ENCODE results near the gene SMG7. TPM values are rescaled to one million over a fixed set of nuclear protein-coding genes. Genes with fewer than 3 reads are reported as not detected.
"Not testable (repeated sequence)": the region's sequence is repeated elsewhere in the genome, so short reads cannot be mapped to it uniquely, and the experiment has no call there.

SMG7 gene, protein sequence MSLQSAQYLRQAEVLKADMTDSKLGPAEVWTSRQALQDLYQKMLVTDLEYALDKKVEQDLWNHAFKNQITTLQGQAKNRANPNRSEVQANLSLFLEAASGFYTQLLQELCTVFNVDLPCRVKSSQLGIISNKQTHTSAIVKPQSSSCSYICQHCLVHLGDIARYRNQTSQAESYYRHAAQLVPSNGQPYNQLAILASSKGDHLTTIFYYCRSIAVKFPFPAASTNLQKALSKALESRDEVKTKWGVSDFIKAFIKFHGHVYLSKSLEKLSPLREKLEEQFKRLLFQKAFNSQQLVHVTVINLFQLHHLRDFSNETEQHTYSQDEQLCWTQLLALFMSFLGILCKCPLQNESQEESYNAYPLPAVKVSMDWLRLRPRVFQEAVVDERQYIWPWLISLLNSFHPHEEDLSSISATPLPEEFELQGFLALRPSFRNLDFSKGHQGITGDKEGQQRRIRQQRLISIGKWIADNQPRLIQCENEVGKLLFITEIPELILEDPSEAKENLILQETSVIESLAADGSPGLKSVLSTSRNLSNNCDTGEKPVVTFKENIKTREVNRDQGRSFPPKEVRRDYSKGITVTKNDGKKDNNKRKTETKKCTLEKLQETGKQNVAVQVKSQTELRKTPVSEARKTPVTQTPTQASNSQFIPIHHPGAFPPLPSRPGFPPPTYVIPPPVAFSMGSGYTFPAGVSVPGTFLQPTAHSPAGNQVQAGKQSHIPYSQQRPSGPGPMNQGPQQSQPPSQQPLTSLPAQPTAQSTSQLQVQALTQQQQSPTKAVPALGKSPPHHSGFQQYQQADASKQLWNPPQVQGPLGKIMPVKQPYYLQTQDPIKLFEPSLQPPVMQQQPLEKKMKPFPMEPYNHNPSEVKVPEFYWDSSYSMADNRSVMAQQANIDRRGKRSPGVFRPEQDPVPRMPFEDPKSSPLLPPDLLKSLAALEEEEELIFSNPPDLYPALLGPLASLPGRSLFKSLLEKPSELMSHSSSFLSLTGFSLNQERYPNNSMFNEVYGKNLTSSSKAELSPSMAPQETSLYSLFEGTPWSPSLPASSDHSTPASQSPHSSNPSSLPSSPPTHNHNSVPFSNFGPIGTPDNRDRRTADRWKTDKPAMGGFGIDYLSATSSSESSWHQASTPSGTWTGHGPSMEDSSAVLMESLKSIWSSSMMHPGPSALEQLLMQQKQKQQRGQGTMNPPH
- total RNA-seq (ENCODE audit: low replicate concordance), result 63.4 and 69.6 TPM in 2 replicates
- long read RNA-seq, partial matches to known transcripts, result 20 of 26 reads
- long read RNA-seq, other reads (novel, unspliced or antisense), result 6 of 26 reads

DNA sequence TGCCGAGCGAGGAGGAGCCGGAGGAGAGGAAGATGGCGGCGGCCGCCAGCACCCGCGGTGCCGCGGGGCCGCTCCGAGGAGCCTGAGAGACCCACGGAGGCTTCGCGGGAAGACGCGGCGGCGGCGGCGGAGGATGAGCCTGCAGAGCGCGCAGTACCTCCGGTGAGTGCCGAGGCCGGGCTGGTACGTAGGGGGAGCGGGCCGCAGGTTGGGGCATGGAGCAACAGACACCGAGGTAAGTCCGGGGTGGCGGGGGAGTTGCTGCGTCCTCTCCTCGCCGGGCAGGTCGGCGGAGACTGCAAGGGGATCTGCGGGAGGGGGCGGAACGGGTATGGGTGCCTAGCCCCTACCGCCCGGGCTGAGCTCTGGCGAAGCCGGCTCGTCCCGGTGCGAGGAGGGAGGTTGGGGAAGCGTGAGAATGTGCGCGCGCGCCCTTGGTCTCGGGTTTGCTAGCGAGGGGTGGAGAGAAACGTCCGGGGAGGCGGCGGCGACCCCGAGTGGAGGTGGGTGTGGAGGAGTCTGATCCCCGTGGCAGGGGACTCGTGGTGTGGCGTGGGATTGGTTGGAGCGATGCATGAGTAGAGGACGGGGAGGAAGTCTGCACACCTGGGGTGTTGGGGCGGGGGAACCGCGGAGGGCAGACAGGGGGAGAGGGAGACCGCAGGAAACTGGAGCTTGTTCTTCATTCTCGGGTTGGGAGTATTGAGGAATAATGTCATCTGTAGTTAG is at the start of gene SMG7:
Gene SMG7, plus strand, starts transcription at position 12 of the 729 bp plus-strand sequence. Its CDS starts 122 bp downstream, at position 134.
- peak within 1 kb of the TSS; percentile 95 for H3K4me3 Mint-ChIP-seq
- H3K27ac Mint-ChIP-seq, result peak within 1 kb of the TSS; percentile 100
- H3K9me3 Mint-ChIP-seq, result no peaks in the 10 kb centered on the region
- no peaks in the 10 kb centered on the region for H3K36me3 Mint-ChIP-seq
- H3K4me1 Mint-ChIP-seq (ENCODE audit: unreplicated experiment), result peaks cover 25% of the 10 kb centered on the region
- no peak for DNase-seq (ENCODE audit: extremely low spot score, unreplicated experiment)
- H3K27me3 Mint-ChIP-seq, result peaks cover 1% of the 10 kb centered on the region
- TF ChIP-seq, protein P1, sequence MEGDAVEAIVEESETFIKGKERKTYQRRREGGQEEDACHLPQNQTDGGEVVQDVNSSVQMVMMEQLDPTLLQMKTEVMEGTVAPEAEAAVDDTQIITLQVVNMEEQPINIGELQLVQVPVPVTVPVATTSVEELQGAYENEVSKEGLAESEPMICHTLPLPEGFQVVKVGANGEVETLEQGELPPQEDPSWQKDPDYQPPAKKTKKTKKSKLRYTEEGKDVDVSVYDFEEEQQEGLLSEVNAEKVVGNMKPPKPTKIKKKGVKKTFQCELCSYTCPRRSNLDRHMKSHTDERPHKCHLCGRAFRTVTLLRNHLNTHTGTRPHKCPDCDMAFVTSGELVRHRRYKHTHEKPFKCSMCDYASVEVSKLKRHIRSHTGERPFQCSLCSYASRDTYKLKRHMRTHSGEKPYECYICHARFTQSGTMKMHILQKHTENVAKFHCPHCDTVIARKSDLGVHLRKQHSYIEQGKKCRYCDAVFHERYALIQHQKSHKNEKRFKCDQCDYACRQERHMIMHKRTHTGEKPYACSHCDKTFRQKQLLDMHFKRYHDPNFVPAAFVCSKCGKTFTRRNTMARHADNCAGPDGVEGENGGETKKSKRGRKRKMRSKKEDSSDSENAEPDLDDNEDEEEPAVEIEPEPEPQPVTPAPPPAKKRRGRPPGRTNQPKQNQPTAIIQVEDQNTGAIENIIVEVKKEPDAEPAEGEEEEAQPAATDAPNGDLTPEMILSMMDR (conservative IDR thresholded peaks at IDR 0.05), result no peak

DNA sequence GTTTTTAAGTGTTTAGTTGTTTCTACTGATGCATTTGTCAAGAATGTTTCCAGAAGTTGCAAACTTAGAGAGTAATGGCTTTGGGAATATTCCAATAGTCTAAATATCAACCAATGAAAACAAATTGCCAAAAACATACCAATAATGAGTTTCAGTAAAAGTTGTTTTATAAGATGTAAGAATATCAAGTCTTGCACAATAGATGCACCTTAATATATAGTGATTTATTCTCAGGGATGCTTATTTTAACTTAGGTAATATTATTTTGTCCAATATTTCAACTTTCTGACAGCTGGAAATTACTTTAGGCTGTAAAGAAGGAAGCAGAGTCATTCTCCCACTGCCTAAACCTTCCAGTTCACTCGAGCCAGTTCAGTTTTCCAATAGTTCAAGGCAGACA is 48.8 kb upstream of the SMG7 start:
- peaks cover 3% of the 10 kb centered on the region for H3K4me1 Mint-ChIP-seq (ENCODE audit: unreplicated experiment)
- H3K4me3 Mint-ChIP-seq, result no peak overlapping the region
- H3K27ac Mint-ChIP-seq, result no peak overlapping the region
- no peaks in the 10 kb centered on the region for H3K36me3 Mint-ChIP-seq
- no peaks in the 10 kb centered on the region for H3K9me3 Mint-ChIP-seq
- DNase-seq (ENCODE audit: extremely low spot score, unreplicated experiment), result no peak
- peaks cover 29% of the 10 kb centered on the region for H3K27me3 Mint-ChIP-seq
- TF ChIP-seq, protein P1 (conservative IDR thresholded peaks at IDR 0.05), result no peak

DNA sequence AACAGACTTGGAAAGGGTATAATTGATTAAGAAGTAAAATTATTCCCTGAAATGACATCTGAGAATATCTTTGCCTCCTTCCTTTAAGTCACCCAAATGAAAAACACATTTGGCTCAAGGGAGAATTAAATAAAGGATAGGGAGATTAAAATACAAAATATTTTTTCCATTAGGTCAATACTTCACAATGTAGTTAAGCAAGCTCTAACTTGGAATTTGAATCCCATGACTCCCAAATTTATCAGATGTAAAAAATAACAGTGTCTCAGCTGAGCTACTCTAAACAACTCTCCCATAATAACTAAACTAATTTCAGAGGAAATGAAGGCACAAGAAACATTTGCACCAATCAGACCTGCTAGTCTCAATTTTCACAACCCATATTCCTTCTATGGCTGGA is 47.6 kb upstream of the SMG7 start:
- H3K27me3 Mint-ChIP-seq, result peaks cover 18% of the 10 kb centered on the region
- no peak overlapping the region for H3K4me3 Mint-ChIP-seq
- DNase-seq (ENCODE audit: extremely low spot score, unreplicated experiment), result no peak
- no peaks in the 10 kb centered on the region for H3K4me1 Mint-ChIP-seq (ENCODE audit: unreplicated experiment)
- no peaks in the 10 kb centered on the region for H3K9me3 Mint-ChIP-seq
- H3K27ac Mint-ChIP-seq, result no peak overlapping the region
- TF ChIP-seq, protein P1 (conservative IDR thresholded peaks at IDR 0.05), result no peak
- H3K36me3 Mint-ChIP-seq, result no peaks in the 10 kb centered on the region

DNA sequence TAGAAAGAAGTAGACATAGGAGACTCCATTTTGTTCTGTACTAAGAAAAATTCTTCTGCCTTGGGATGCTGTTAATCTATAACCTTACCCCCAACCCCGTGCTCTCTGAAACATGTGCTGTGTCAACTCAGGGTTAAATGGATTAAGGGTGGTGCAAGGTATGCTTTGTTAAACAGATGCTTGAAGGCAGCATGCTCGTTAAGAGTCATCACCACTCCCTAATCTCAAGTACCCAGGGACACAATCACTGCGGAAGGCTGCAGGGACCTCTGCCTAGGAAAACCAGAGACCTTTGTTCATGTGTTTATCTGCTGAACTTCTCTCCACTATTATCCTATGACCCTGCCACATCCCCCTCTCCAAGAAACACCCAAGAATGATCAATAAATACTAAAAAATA is 44.7 kb upstream of the SMG7 start:
- H3K36me3 Mint-ChIP-seq; H3K27ac Mint-ChIP-seq; H3K27me3 Mint-ChIP-seq; DNase-seq (ENCODE audit: extremely low spot score, unreplicated experiment); H3K4me1 Mint-ChIP-seq (ENCODE audit: unreplicated experiment); H3K9me3 Mint-ChIP-seq; H3K4me3 Mint-ChIP-seq: not testable (repeated sequence)

DNA sequence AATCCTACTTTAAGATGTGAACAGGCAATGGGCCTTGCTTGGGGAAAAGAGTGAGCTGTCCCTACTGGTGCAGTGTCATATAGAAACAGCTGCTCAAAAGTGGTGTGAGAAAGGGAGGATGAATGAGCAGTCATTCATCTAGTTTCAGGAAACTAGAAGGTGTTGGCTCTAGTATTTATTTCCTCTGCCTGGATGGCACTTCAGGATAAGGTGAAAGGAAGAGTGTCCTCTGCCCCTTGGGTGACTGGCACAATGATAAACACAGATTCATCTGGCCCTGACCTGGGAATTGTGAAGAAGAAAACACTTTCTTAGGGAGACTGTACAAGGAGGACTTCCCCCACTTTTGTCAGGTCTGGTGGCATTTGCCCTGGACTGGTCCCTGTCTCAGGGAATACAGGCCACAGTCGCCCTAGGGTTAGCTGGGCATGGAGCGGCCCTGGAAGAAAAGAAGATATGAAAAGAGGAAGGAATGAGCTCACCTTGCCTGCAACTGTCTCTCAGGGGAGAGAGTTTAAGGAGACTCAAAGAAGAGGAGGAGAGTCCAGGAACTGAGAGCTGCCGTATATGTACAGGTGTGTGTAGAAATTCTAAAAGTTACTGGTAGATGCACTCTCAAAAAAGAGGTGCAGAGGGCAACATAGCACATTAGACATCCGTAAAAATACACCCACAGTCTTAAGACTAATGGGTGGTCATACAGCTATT is 40.3 kb upstream of the SMG7 start:
- TF ChIP-seq, protein P1 (conservative IDR thresholded peaks at IDR 0.05), result no peak
- H3K27ac Mint-ChIP-seq, result no peak overlapping the region

More for the DNA sequence above, 40.3 kb upstream of the SMG7 start:
- DNase-seq (ENCODE audit: extremely low spot score, unreplicated experiment), result no peak
- H3K9me3 Mint-ChIP-seq, result no peaks in the 10 kb centered on the region
- no peaks in the 10 kb centered on the region for H3K4me1 Mint-ChIP-seq (ENCODE audit: unreplicated experiment)
- H3K27me3 Mint-ChIP-seq, result no peaks in the 10 kb centered on the region
- H3K36me3 Mint-ChIP-seq, result no peaks in the 10 kb centered on the region
- no peak overlapping the region for H3K4me3 Mint-ChIP-seq

All from type B pancreatic cell (in vitro differentiated cells).